HEK293 (cell line): Measurements from ENCODE around the gene OTUD3.
A peak's percentile ranks its signal among the peaks of the same experiment; 100 is the strongest.

Experiments
- CTCF ChIA-PET: fragments of 350-600 bp; formaldehyde crosslinking; extraction: SDS; loops from one replicate; lab custom pipeline; 2021; ENCODE audit warnings: antibody characterized with exemption; lab: Yijun Ruan, JAX
- POLR2A ChIA-PET: fragments of 300-600 bp; formaldehyde crosslinking; extraction: SDS; loops from one replicate; lab custom pipeline; 2020; ENCODE audit warnings: antibody characterized with exemption, inconsistent platforms; lab: Yijun Ruan, JAX
- H3K27ac ChIP-seq: fragments of 200-500 bp; sonication (Bioruptor generic); 2 replicates; pipeline ENCODE4 v1.5.1; 2014; ENCODE audit warnings: low read depth, low read length, control low read depth, inconsistent platforms; ENCODE audit errors: extremely low read depth
- H3K36me3 ChIP-seq, 2 experiments: fragments of 200-500 bp in 1 of 2; sonication (Bioruptor generic) in 1 of 2; 1 replicate in 1 of 2; 2 replicates in 1 of 2; pipeline ENCODE4 v1.5.1; 2014 to 2017; ENCODE audit warnings: inconsistent platforms in 2 of 2, low read length in 2 of 2; ENCODE audit not compliant: control insufficient read depth in 2 of 2, insufficient read depth in 1 of 2
- H3K4me1 ChIP-seq: fragments of 200-500 bp; sonication (Bioruptor generic); 2 replicates; pipeline ENCODE4 v1.5.1; 2014; ENCODE audit warnings: mild to moderate bottlenecking, low read length, inconsistent platforms; ENCODE audit not compliant: control insufficient read depth, insufficient read depth
- H3K4me3 ChIP-seq: 2 replicates; pipeline ENCODE4 v1.5.1; 2011; ENCODE audit warnings: low read depth, mild to moderate bottlenecking, control low read depth, low read length, moderate library complexity
- H3K9me3 ChIP-seq: fragments of 200-500 bp; sonication (Bioruptor generic); 2 replicates; pipeline ENCODE4 v1.5.1; 2014; ENCODE audit warnings: low read depth, low read length, inconsistent platforms; ENCODE audit not compliant: control insufficient read depth, insufficient read depth
- HIC1 ChIP-seq: fragments of 450-650 bp; formaldehyde crosslinking; IDR thresholded peaks from 2 replicates; pipeline ENCODE4 v1.5.1; 2016; ENCODE audit warnings: missing biosample characterization, missing genetic modification characterization
- IKZF3 ChIP-seq: fragments of 450-650 bp; IDR thresholded peaks from 2 replicates; pipeline ENCODE4 v1.5.0; 2018; ENCODE audit warnings: missing biosample characterization, mild to moderate bottlenecking, missing genetic modification characterization, moderate library complexity
- OSR2 ChIP-seq: fragments of 450-650 bp; formaldehyde crosslinking; IDR thresholded peaks from 2 replicates; pipeline ENCODE4 v1.5.1; 2016; ENCODE audit warnings: missing biosample characterization, missing genetic modification characterization
- PRDM6 ChIP-seq: fragments of 450-650 bp; formaldehyde crosslinking; IDR thresholded peaks from 2 replicates; pipeline ENCODE4 v1.5.1; 2017; ENCODE audit warnings: missing biosample characterization, missing genetic modification characterization
- RBAK ChIP-seq: fragments of 450-650 bp; formaldehyde crosslinking; IDR thresholded peaks from 2 replicates; pipeline ENCODE4 v1.5.1; 2016; ENCODE audit warnings: missing biosample characterization, missing genetic modification characterization
- SP3 ChIP-seq: fragments of 450-650 bp; formaldehyde crosslinking; IDR thresholded peaks from 2 replicates; pipeline ENCODE4 v1.5.1; 2016; ENCODE audit warnings: missing biosample characterization, missing genetic modification characterization
- ZBTB1 ChIP-seq: fragments of 450-650 bp; formaldehyde crosslinking; IDR thresholded peaks from 2 replicates; pipeline ENCODE4 v1.5.1; 2016; ENCODE audit warnings: missing biosample characterization, missing genetic modification characterization
- ZBTB49 ChIP-seq: fragments of 450-650 bp; formaldehyde crosslinking; IDR thresholded peaks from 2 replicates; pipeline ENCODE4 v1.5.1; 2016; ENCODE audit warnings: missing biosample characterization, missing genetic modification characterization, low read depth
- ZBTB7A ChIP-seq: fragments of 450-650 bp; formaldehyde crosslinking; IDR thresholded peaks from 2 replicates; pipeline ENCODE4 v1.5.1; 2016; ENCODE audit warnings: low read depth, missing biosample characterization, missing genetic modification characterization
- ZFP3 ChIP-seq: fragments of 450-650 bp; formaldehyde crosslinking; IDR thresholded peaks from 2 replicates; pipeline ENCODE4 v1.5.1; 2016; ENCODE audit warnings: low read depth, missing biosample characterization, missing genetic modification characterization
- ZNF140 ChIP-seq: fragments of 450-650 bp; formaldehyde crosslinking; IDR thresholded peaks from 2 replicates; pipeline ENCODE4 v1.5.1; 2016; ENCODE audit warnings: missing biosample characterization, missing genetic modification characterization
- ZNF214 ChIP-seq: fragments of 450-650 bp; formaldehyde crosslinking; IDR thresholded peaks from 2 replicates; pipeline ENCODE4 v1.5.1; 2017; ENCODE audit warnings: missing biosample characterization, mild to moderate bottlenecking, missing genetic modification characterization, borderline replicate concordance
- ZNF280C ChIP-seq: fragments of 450-650 bp; formaldehyde crosslinking; IDR thresholded peaks from 2 replicates; pipeline ENCODE4 v1.5.1; 2016; ENCODE audit warnings: missing biosample characterization, missing genetic modification characterization
- ZNF37A ChIP-seq: fragments of 450-650 bp; IDR thresholded peaks from 2 replicates; pipeline ENCODE4 v1.5.1; 2018; ENCODE audit warnings: missing biosample characterization, missing genetic modification characterization
- ZNF391 ChIP-seq: fragments of 450-650 bp; formaldehyde crosslinking; IDR thresholded peaks from 2 replicates; pipeline ENCODE4 v1.5.1; 2016; ENCODE audit warnings: low read depth, missing biosample characterization, missing genetic modification characterization, borderline replicate concordance
- ZNF529 ChIP-seq: fragments of 450-650 bp; formaldehyde crosslinking; IDR thresholded peaks from 2 replicates; pipeline ENCODE4 v1.5.1; 2017; ENCODE audit warnings: missing genetic modification characterization, missing biosample characterization; ENCODE audit not compliant: insufficient replicate concordance
- ZNF548 ChIP-seq: fragments of 450-650 bp; formaldehyde crosslinking; IDR thresholded peaks from 2 replicates; pipeline ENCODE4 v1.5.1; 2016; ENCODE audit warnings: missing biosample characterization, missing genetic modification characterization
- ZNF549 ChIP-seq: fragments of 450-650 bp; IDR thresholded peaks from 2 replicates; pipeline ENCODE4 v1.5.1; 2018; ENCODE audit warnings: missing biosample characterization, missing genetic modification characterization, mild to moderate bottlenecking, inconsistent platforms, moderate library complexity
- ZNF560 ChIP-seq: fragments of 450-650 bp; formaldehyde crosslinking; IDR thresholded peaks from 2 replicates; pipeline ENCODE4 v1.5.1; 2017; ENCODE audit warnings: missing biosample characterization, missing genetic modification characterization, borderline replicate concordance
- ZNF585B ChIP-seq: fragments of 450-650 bp; formaldehyde crosslinking; IDR thresholded peaks from 2 replicates; pipeline ENCODE4 v1.5.1; 2016; ENCODE audit warnings: missing biosample characterization, missing genetic modification characterization
- ZNF621 ChIP-seq: fragments of 450-650 bp; formaldehyde crosslinking; IDR thresholded peaks from 2 replicates; pipeline ENCODE4 v1.5.1; 2017; ENCODE audit warnings: missing biosample characterization, missing genetic modification characterization
- ZNF639 ChIP-seq: fragments of 450-650 bp; formaldehyde crosslinking; IDR thresholded peaks from 2 replicates; pipeline ENCODE4 v1.5.1; 2016; ENCODE audit warnings: missing biosample characterization, missing genetic modification characterization
- ZNF645 ChIP-seq: fragments of 450-650 bp; formaldehyde crosslinking; IDR thresholded peaks from 2 replicates; pipeline ENCODE4; 2016; ENCODE audit warnings: missing biosample characterization, missing genetic modification characterization
- ZNF843 ChIP-seq: fragments of 450-650 bp; formaldehyde crosslinking; IDR thresholded peaks from 2 replicates; pipeline ENCODE4 v1.5.1; 2016; ENCODE audit warnings: missing biosample characterization, missing genetic modification characterization
- ZSCAN16 ChIP-seq: fragments of 450-650 bp; formaldehyde crosslinking; IDR thresholded peaks from 2 replicates; pipeline ENCODE4 v1.5.1; 2016; ENCODE audit warnings: missing biosample characterization, missing genetic modification characterization
- ZSCAN23 ChIP-seq: fragments of 450-650 bp; formaldehyde crosslinking; IDR thresholded peaks from 2 replicates; pipeline ENCODE4 v1.5.1; 2016; ENCODE audit warnings: missing biosample characterization, missing genetic modification characterization

Gene OTUD3

GRCh38 chr1:19866029-19866428, 16.2 kb upstream of the OTUD3 start:
- H3K4me1 ChIP-seq = no peaks in the 10 kb centered on the region
- POLR2A ChIA-PET = no interaction called here
- H3K4me3 ChIP-seq = no peak overlapping the region
- no peaks in the 10 kb centered on the region for H3K9me3 ChIP-seq
- no peak for TF ChIP-seq ZNF391 (tag by site-specific recombination)
- TF ChIP-seq ZNF548 = no peak
- TF ChIP-seq ZNF529 = no peak
- TF ChIP-seq ZNF843 (tag by site-specific recombination) = no peak
- TF ChIP-seq ZBTB1 (tag by site-specific recombination) = no peak
- TF ChIP-seq ZNF560 (tag by site-specific recombination) = no peak
- TF ChIP-seq ZNF621 (tag by site-specific recombination) = no peak
- TF ChIP-seq ZNF37A = no peak
- TF ChIP-seq ZNF639 (tag by site-specific recombination) = no peak
- no peak for TF ChIP-seq ZNF645 (tag by site-specific recombination)
- TF ChIP-seq ZNF585B (tag by site-specific recombination) = no peak
- TF ChIP-seq ZSCAN16 = no peak
- TF ChIP-seq ZBTB7A (tag by site-specific recombination) = no peak
- TF ChIP-seq PRDM6 (tag by site-specific recombination) = no peak
- no peak for TF ChIP-seq ZBTB49 (tag by site-specific recombination)
- CTCF ChIA-PET = interaction anchor here (1.4 kb wide), 1 partner anchor 15 kb away, joined by 4 read pairs; no protein-coding TSS in a partner anchor
- no peaks in the 10 kb centered on the region for H3K36me3 ChIP-seq
- H3K27ac ChIP-seq = no peak overlapping the region

GRCh38 chr1:19866758-19867157, 15.4 kb upstream of the OTUD3 start:
- ChIA-PET CTCF (interaction anchor here (0.6 to 1.4 kb wide), 4 partner anchors 14 to 287 kb away, joined by 3 to 4 read pairs (median 4); partner anchors contain the start of gene OTUD3), POLR2A (no interaction called here)
- no peak overlapping the region for H3K27ac ChIP-seq
- H3K4me3 ChIP-seq = no peak overlapping the region
- no peaks in the 10 kb centered on the region for H3K4me1 ChIP-seq
- H3K9me3 ChIP-seq = no peaks in the 10 kb centered on the region
- no peaks in the 10 kb centered on the region for H3K36me3 ChIP-seq
- TF ChIP-seq ZNF549 (tag by site-specific recombination) (no peak), ZFP3 (tag by site-specific recombination) (no peak), IKZF3 (tag by site-specific recombination) (no peak), OSR2 (tag by site-specific recombination) (peak; percentile 27; the same call in 1 of the 2 replicates), ZSCAN23 (tag by site-specific recombination) (no peak), RBAK (no peak), SP3 (tag by site-specific recombination) (peak; percentile 35), ZNF214 (no peak), ZNF280C (tag by site-specific recombination) (no peak), HIC1 (no peak), ZNF140 (no peak)
